ENCODE measurements around the gene TEDDM1.

DNA sequence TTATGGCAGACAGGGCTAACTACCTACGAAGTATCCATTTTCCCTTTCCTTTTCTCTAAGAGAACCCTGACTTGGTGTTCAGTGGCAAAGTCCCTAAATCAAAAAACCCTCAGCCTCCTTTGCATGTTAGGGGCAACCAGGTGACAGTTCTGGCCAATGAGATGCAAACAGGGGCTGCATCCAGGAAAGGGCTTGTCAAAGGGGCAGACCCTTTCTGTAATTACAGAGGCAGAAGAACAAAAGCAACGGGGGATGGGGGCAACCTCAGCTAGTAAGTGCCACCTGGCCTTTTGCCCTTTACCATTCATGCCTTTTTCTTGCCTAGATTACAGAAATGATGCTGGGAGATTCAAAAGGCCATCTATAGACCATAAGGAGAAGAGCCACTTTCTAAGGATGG, 43.3 kb downstream of the TEDDM1 start:
- TF ChIP-seq, protein P1, sequence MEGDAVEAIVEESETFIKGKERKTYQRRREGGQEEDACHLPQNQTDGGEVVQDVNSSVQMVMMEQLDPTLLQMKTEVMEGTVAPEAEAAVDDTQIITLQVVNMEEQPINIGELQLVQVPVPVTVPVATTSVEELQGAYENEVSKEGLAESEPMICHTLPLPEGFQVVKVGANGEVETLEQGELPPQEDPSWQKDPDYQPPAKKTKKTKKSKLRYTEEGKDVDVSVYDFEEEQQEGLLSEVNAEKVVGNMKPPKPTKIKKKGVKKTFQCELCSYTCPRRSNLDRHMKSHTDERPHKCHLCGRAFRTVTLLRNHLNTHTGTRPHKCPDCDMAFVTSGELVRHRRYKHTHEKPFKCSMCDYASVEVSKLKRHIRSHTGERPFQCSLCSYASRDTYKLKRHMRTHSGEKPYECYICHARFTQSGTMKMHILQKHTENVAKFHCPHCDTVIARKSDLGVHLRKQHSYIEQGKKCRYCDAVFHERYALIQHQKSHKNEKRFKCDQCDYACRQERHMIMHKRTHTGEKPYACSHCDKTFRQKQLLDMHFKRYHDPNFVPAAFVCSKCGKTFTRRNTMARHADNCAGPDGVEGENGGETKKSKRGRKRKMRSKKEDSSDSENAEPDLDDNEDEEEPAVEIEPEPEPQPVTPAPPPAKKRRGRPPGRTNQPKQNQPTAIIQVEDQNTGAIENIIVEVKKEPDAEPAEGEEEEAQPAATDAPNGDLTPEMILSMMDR (IDR thresholded peaks at IDR 0.05; ENCODE audit: low read depth, low read length) = no peak
- no peak for TF ChIP-seq EZH2phosphoT487 (IDR thresholded peaks at IDR 0.05; ENCODE audit: low read depth)

Measured in OCI-LY3 (cell line).